ENCODE data around the gene KRT78.

DNA sequence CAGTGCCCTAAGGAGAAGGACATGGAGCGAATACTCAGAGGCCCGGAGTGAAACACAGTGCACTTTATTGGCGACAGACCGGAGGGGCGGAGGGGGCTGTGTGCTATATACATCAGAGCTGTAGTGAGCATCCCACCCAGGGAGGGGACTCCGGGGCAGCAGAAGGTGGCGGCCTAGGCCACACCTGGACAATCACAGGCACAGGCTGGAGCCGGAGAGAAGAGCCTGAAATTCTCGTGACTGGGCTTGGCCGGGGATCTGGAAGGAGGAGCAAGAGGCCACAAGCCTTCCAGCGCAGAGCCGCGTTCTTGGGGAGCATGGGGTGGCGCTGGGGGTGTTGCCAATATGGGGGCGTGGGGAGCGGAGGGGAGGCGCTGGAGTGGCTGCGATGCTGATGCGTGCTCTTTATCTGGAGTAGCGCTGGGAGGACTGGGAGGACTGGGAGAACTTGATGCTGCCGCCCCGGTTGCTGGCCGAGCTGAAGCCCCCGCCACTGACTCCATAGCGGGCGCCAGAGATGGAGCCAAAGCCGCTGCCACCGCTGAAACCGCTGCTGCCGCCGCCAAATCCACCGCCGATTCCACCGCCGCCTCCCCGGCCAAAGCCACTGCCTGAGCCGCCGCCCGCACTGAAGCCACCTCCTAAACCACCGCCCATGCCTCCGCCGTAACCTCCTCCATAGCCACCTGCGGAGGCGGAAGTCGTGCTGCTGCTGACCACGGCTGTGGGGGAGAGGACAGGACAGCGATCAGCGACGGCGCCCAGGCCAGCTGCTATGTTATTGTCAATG lies 59.0 kb downstream of the KRT78 start:
- TF ChIP-seq KLF12 (CRISPR knock-in tag; IDR thresholded peaks at IDR 0.05; ENCODE audit: borderline replicate concordance) (no peak), TBP (CRISPR knock-in tag; IDR thresholded peaks at IDR 0.05) (no peak), CEBPB (IDR thresholded peaks at IDR 0.05; ENCODE audit: borderline replicate concordance, low read depth, low read length) (no peak), HDAC2 (CRISPR knock-in tag; IDR thresholded peaks at IDR 0.05) (no peak), ATRX (CRISPR knock-in tag; IDR thresholded peaks at IDR 0.05; ENCODE audit: borderline replicate concordance) (no peak), RBM22 (optimal IDR thresholded peaks at IDR 0.05; ENCODE audit: low read length) (no peak), JUND (CRISPR knock-in tag; IDR thresholded peaks at IDR 0.05) (no peak), ELF1 (CRISPR knock-in tag; IDR thresholded peaks at IDR 0.05) (no peak), FOXM1 (CRISPR knock-in tag; IDR thresholded peaks at IDR 0.05) (no peak), ZNF225 (CRISPR knock-in tag; IDR thresholded peaks at IDR 0.05) (no peak)
- TF ChIP-seq, protein P1, sequence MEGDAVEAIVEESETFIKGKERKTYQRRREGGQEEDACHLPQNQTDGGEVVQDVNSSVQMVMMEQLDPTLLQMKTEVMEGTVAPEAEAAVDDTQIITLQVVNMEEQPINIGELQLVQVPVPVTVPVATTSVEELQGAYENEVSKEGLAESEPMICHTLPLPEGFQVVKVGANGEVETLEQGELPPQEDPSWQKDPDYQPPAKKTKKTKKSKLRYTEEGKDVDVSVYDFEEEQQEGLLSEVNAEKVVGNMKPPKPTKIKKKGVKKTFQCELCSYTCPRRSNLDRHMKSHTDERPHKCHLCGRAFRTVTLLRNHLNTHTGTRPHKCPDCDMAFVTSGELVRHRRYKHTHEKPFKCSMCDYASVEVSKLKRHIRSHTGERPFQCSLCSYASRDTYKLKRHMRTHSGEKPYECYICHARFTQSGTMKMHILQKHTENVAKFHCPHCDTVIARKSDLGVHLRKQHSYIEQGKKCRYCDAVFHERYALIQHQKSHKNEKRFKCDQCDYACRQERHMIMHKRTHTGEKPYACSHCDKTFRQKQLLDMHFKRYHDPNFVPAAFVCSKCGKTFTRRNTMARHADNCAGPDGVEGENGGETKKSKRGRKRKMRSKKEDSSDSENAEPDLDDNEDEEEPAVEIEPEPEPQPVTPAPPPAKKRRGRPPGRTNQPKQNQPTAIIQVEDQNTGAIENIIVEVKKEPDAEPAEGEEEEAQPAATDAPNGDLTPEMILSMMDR (CRISPR knock-in tag; IDR thresholded peaks at IDR 0.05), result no peak
- TF ChIP-seq, protein P2, sequence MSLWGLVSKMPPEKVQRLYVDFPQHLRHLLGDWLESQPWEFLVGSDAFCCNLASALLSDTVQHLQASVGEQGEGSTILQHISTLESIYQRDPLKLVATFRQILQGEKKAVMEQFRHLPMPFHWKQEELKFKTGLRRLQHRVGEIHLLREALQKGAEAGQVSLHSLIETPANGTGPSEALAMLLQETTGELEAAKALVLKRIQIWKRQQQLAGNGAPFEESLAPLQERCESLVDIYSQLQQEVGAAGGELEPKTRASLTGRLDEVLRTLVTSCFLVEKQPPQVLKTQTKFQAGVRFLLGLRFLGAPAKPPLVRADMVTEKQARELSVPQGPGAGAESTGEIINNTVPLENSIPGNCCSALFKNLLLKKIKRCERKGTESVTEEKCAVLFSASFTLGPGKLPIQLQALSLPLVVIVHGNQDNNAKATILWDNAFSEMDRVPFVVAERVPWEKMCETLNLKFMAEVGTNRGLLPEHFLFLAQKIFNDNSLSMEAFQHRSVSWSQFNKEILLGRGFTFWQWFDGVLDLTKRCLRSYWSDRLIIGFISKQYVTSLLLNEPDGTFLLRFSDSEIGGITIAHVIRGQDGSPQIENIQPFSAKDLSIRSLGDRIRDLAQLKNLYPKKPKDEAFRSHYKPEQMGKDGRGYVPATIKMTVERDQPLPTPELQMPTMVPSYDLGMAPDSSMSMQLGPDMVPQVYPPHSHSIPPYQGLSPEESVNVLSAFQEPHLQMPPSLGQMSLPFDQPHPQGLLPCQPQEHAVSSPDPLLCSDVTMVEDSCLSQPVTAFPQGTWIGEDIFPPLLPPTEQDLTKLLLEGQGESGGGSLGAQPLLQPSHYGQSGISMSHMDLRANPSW (CRISPR knock-in tag; IDR thresholded peaks at IDR 0.05; ENCODE audit: borderline replicate concordance), result no peak
